Measurements from ENCODE around the gene ZNF512B. TPM values are rescaled to one million over a fixed set of nuclear protein-coding genes. Genes with fewer than 3 reads are reported as not detected.
"Not testable (repeated sequence)": the region's sequence is repeated elsewhere in the genome, so short reads cannot be mapped to it uniquely, and the experiment has no call there.

The ZNF512B gene
- total and polyA plus RNA-seq, 3 donors from 2014 or later, result 16.7 to 27.6 (median 24.5) TPM

- Histone ChIP-seq H3K4me3 (no peak overlapping the region), H3K27ac (no peak overlapping the region), H3K4me1 (peaks cover 4% of the 10 kb centered on the region), H3K27me3 (no peaks in the 10 kb centered on the region), H3K36me3 (ENCODE audit: low read depth, missing control alignments) (no peaks in the 10 kb centered on the region), H3K9me3 (no peaks in the 10 kb centered on the region)
- intact Hi-C loops (cut with DNase I; ENCODE audit: low total_unique reads), result no loop called here
- TF ChIP-seq, protein P1, sequence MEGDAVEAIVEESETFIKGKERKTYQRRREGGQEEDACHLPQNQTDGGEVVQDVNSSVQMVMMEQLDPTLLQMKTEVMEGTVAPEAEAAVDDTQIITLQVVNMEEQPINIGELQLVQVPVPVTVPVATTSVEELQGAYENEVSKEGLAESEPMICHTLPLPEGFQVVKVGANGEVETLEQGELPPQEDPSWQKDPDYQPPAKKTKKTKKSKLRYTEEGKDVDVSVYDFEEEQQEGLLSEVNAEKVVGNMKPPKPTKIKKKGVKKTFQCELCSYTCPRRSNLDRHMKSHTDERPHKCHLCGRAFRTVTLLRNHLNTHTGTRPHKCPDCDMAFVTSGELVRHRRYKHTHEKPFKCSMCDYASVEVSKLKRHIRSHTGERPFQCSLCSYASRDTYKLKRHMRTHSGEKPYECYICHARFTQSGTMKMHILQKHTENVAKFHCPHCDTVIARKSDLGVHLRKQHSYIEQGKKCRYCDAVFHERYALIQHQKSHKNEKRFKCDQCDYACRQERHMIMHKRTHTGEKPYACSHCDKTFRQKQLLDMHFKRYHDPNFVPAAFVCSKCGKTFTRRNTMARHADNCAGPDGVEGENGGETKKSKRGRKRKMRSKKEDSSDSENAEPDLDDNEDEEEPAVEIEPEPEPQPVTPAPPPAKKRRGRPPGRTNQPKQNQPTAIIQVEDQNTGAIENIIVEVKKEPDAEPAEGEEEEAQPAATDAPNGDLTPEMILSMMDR (IDR thresholded peaks at IDR 0.05), result no peak
- TF ChIP-seq POLR2A (IDR thresholded peaks at IDR 0.05), result no peak
- no peak for DNase-seq
- 93 to 94% methylated on average over 38 to 61 of the region's 61 CpGs for WGBS, 2 donors
Measured at GRCh38 chr20:63962426-63963347, 7.0 kb downstream of the ZNF512B start.

GRCh38 chr20:63961664-63962425 is 7.9 kb downstream of the ZNF512B start:
- no peak for DNase-seq
- H3K4me1 ChIP-seq, result peaks cover 10% of the 10 kb centered on the region
- no peak overlapping the region for H3K4me3 ChIP-seq
- H3K27ac ChIP-seq, result no peak overlapping the region
- no peaks in the 10 kb centered on the region for H3K9me3 ChIP-seq
- intact Hi-C loops (cut with DNase I; ENCODE audit: low total_unique reads), result no loop called here
- TF ChIP-seq, protein P1 (IDR thresholded peaks at IDR 0.05), result no peak
- no peak for TF ChIP-seq POLR2A (IDR thresholded peaks at IDR 0.05)
- H3K36me3 ChIP-seq (ENCODE audit: low read depth, missing control alignments), result no peaks in the 10 kb centered on the region
- no peaks in the 10 kb centered on the region for H3K27me3 ChIP-seq
- 85 to 90% methylated on average over 17 to 26 of the region's 26 CpGs for WGBS, 2 donors

DNA sequence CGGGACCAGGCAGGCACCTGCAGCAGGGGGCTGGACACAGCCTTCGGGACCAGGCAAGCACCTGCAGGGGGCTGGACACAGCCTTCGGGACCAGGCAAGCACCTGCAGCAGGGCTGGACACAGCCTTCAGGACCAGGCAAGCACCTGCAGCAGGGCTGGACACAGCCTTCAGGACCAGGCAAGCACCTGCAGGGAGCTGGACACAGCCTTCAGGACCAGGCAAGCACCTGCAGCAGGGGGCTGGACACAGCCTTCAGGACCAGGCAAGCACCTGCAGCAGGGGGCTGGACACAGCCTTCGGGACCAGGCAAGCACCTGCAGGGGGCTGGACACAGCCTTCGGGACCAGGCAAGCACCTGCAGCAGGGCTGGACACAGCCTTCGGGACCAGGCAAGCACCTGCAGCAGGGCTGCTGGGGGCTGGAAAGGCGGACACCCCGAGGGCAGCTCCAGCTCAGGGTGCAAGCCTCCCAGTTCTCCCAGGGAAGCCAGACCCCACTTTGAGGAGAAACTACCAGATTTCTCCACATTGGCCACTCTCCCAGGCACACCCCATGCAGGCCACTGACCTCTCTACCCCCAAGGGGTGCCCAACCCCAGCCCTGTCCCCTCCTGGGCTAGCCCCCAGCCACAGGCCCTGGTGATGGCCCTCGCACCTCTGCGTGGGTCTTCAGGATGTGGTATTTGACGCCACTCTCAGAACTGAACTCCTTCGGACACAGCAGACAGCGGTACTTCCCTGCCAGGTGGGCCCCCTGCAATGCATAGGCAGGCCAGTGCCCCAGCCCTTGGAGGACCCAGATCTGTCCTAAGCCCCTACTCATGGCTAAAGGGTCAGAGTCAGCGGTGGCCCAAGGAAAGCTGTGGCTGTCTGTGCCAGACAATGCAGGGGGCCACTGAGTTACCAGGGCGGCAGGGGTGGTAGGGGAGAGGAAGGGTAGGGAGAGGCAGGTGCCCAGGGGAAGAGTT is 8.8 kb downstream of the ZNF512B start:
- WGBS, 2 donors, result 94% methylated on average over 6 to 13 of the region's 15 CpGs
- H3K4me3 ChIP-seq; H3K9me3 ChIP-seq; H3K36me3 ChIP-seq (ENCODE audit: low read depth, missing control alignments); intact Hi-C loops (cut with DNase I; ENCODE audit: low total_unique reads); DNase-seq; H3K27me3 ChIP-seq; H3K27ac ChIP-seq; H3K4me1 ChIP-seq: not testable (repeated sequence)

GRCh38 chr20:63959699-63960075 is 10.0 kb downstream of the ZNF512B start:
- intact Hi-C loops (cut with DNase I; ENCODE audit: low total_unique reads), result no loop called here
- H3K36me3 ChIP-seq (ENCODE audit: low read depth, missing control alignments), result no peaks in the 10 kb centered on the region
- TF ChIP-seq POLR2A (IDR thresholded peaks at IDR 0.05), result no peak
- TF ChIP-seq, protein P1 (IDR thresholded peaks at IDR 0.05), result no peak

More at GRCh38 chr20:63959699-63960075, 10.0 kb downstream of the ZNF512B start:
- Histone ChIP-seq H3K27me3 (no peaks in the 10 kb centered on the region), H3K4me3 (no peak overlapping the region), H3K9me3 (no peaks in the 10 kb centered on the region), H3K4me1 (peaks cover 18% of the 10 kb centered on the region), H3K27ac (no peak overlapping the region)
- DNase-seq, result no peak
- 93 to 95% methylated on average over 7 to 17 of the region's 17 CpGs for WGBS, 2 donors
